Liver (tissue), 9 donors: ENCODE measurements around the gene RLIM. TPM values are rescaled to one million over a fixed set of nuclear protein-coding genes. Genes with fewer than 3 reads are reported as not detected.

ENCODE experiments used
- DNase-seq: peaks from one replicate; pipeline ENCODE4 v3.0.0-alpha.2; 2017; ENCODE audit warnings: low spot score
- H3K27ac ChIP-seq, 2 donors: one replicate each; pipeline ENCODE4 v1.7.0; 2013; ENCODE audit warnings: inconsistent platforms in 2 of 2, low read length in 2 of 2, control low read depth in 1 of 2, low read depth in 1 of 2, mild to moderate bottlenecking in 1 of 2
- H3K27me3 ChIP-seq, 4 donors: one replicate each; pipeline versions ENCODE4 v1.6.1 to v1.7.0; 2013; ENCODE audit warnings: low read length in 3 of 4, inconsistent platforms in 1 of 4, mild to moderate bottlenecking in 1 of 4, moderate library complexity in 1 of 4; ENCODE audit not compliant: control insufficient read depth in 4 of 4, insufficient read depth in 4 of 4
- H3K36me3 ChIP-seq, 4 donors: one replicate each; pipeline versions ENCODE4 v1.6.1 to v1.7.0; 2013; ENCODE audit warnings: low read length in 3 of 4, mild to moderate bottlenecking in 3 of 4, low read depth in 1 of 4, moderate library complexity in 1 of 4; ENCODE audit not compliant: control insufficient read depth in 4 of 4, insufficient read depth in 3 of 4
- H3K4me1 ChIP-seq, 4 donors: one replicate each; pipeline versions ENCODE4 v1.6.1 to v1.7.0; 2013; ENCODE audit warnings: low read length in 3 of 4, mild to moderate bottlenecking in 3 of 4, moderate library complexity in 1 of 4; ENCODE audit not compliant: control insufficient read depth in 4 of 4, insufficient read depth in 4 of 4
- H3K4me3 ChIP-seq, 3 donors: one replicate each; pipeline versions ENCODE4 v1.6.1 to v1.7.0; 2013; ENCODE audit warnings: low read length in 3 of 3, control low read depth in 1 of 3, low read depth in 1 of 3, mild to moderate bottlenecking in 1 of 3
- H3K9ac ChIP-seq, 2 donors: one replicate each; pipeline ENCODE4 v1.7.0; 2013; ENCODE audit warnings: low read length in 2 of 2, mild to moderate bottlenecking in 2 of 2, moderate library complexity in 2 of 2, control low read depth in 1 of 2, low read depth in 1 of 2
- H3K9me3 ChIP-seq, 4 donors: one replicate each; pipeline versions ENCODE4 v1.6.1 to v1.7.0; 2013; ENCODE audit warnings: low read length in 3 of 4; ENCODE audit not compliant: control insufficient read depth in 4 of 4
- CTCF ChIP-seq: fragments of 150-350 bp; IDR thresholded peaks from 2 replicates; pipeline ENCODE4 v1.5.1; 2017; ENCODE audit warnings: improper control_type of control experiment, low read depth, low read length; ENCODE audit not compliant: missing input control
- EGR1 ChIP-seq, 2 donors: IDR thresholded peaks; 2 replicates each; pipeline ENCODE4 v1.6.1; 2016 to 2018; ENCODE audit warnings: antibody characterized with exemption in 2 of 2, low read depth in 2 of 2
- FOXA1 ChIP-seq: IDR thresholded peaks from 2 replicates; pipeline ENCODE4 v1.6.1; 2016; ENCODE audit warnings: antibody characterized with exemption
- FOXA2 ChIP-seq: IDR thresholded peaks from 2 replicates; pipeline ENCODE4 v1.6.1; 2016; ENCODE audit warnings: antibody characterized with exemption
- GABPA ChIP-seq, 2 donors: IDR thresholded peaks in 1 of 2; conservative IDR thresholded peaks in 1 of 2; 2 replicates each; pipeline ENCODE4 v1.6.1; 2016; ENCODE audit warnings: antibody characterized with exemption in 2 of 2, mild to moderate bottlenecking in 1 of 2, moderate library complexity in 1 of 2
- HNF4A ChIP-seq, 2 donors: conservative IDR thresholded peaks; 2 replicates each; pipeline ENCODE4 v1.6.1; 2016; ENCODE audit warnings: antibody characterized with exemption in 2 of 2, mild to moderate bottlenecking in 2 of 2
- HNF4G ChIP-seq: IDR thresholded peaks from 2 replicates; pipeline ENCODE4 v1.6.1; 2016; ENCODE audit warnings: antibody characterized with exemption
- JUND ChIP-seq, 2 donors: IDR thresholded peaks; 2 replicates each; pipeline ENCODE4 v1.6.1; 2016; ENCODE audit warnings: antibody characterized with exemption in 2 of 2
- NR2F2 ChIP-seq: IDR thresholded peaks from 2 replicates; pipeline ENCODE4 v1.6.1; 2016; ENCODE audit warnings: antibody characterized with exemption
- RAD21 ChIP-seq, 2 donors: IDR thresholded peaks; 2 replicates each; pipeline ENCODE4 v1.6.1; 2016; ENCODE audit warnings: antibody characterized with exemption in 2 of 2, mild to moderate bottlenecking in 2 of 2
- RXRA ChIP-seq, 2 donors: IDR thresholded peaks; 2 replicates each; pipeline ENCODE4 v1.6.1; 2017 to 2018; ENCODE audit warnings: antibody characterized with exemption in 2 of 2, mild to moderate bottlenecking in 1 of 2
- SP1 ChIP-seq: IDR thresholded peaks from 2 replicates; pipeline ENCODE4 v1.6.1; 2018; ENCODE audit warnings: antibody characterized with exemption, mild to moderate bottlenecking
- TAF1 ChIP-seq: conservative IDR thresholded peaks from 2 replicates; pipeline ENCODE4 v1.6.1; 2016; ENCODE audit warnings: antibody characterized with exemption, mild to moderate bottlenecking
- YY1 ChIP-seq: IDR thresholded peaks from 2 replicates; pipeline ENCODE4 v1.6.1; 2016; ENCODE audit warnings: antibody characterized with exemption, mild to moderate bottlenecking
- WGBS: extraction: QIAGEN DNeasy Blood & Tissue Kit; methylation state at CpG from one replicate; pipeline ENCODE4 v1.1.7; 2013; 5-methylcytosine and 5-hydroxymethylcytosine counted together
- polyA plus RNA-seq, 2 donors: library from polyadenylated mRNA; stranded (reverse) in 1 of 2; unstranded in 1 of 2; fragments of 200-250 nt in 1 of 2; fragments of >200 nt in 1 of 2; fragmentation: Nextera tagmentation in 1 of 2; extraction: Ambion mirVana in 1 of 2; gene quantifications; one replicate each; pipeline versions ENCODE4 v1.2.1 to v1.2.3, GENCODE V29; 2013 to 2015
- total RNA-seq, 2 donors: library from RNA; depleted of rRNA; stranded (reverse); fragments of >200 nt; gene quantifications; one replicate each; pipeline ENCODE4 v1.2.3, GENCODE V29; 2014
- TF ChIP-seq, protein P1 (sequence below): IDR thresholded peaks from 2 replicates; pipeline ENCODE4 v1.6.1; 2016; ENCODE audit warnings: antibody characterized with exemption
- TF ChIP-seq, protein P2 (sequence below): IDR thresholded peaks from 2 replicates; pipeline ENCODE4 v1.6.1; 2016; ENCODE audit warnings: antibody characterized with exemption
- TF ChIP-seq, protein P3 (sequence below): IDR thresholded peaks from 2 replicates; pipeline ENCODE4 v1.6.1; 2016; ENCODE audit warnings: antibody characterized with exemption
- TF ChIP-seq, protein P4 (sequence below): IDR thresholded peaks from 2 replicates; pipeline ENCODE4 v1.6.1; 2016; ENCODE audit warnings: antibody characterized with exemption, mild to moderate bottlenecking
- donor health status: healthy.
- donor health status: healthy.
- donor health status: healthy.
- donor health status: healthy.
- donor health status: healthy.

Gene RLIM
- total and polyA plus RNA-seq, 4 donors: 1.8 to 17.0 (median 9.8) TPM

DNA sequence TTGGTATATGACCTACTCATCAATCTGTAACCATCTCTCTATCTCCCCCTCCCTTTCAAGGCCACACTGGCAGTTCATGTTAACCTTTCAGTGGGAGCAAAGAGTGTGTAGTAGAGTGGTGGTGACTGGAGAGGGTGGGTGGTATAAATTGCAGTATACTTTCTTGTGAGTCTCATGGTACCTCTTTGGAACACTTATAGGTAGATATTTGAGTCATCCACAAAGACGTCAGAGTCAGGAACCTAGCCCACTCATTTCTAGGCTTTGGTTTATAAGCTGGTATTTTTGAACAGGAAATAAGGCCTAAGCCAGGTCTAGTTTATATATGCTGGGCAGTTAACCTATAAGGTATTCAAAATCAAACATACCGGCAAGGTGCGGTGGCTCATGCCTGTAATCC lies 36.3 kb downstream of the RLIM start:
- TF ChIP-seq HNF4G (no peak), RXRA (IDR thresholded peaks at IDR 0.05) (no peak), NR2F2 (no peak), YY1 (no peak), GABPA (IDR thresholded peaks at IDR 0.05 in 1 of 2, conservative IDR thresholded peaks at IDR 0.05 in 1 of 2) (no peak)
- TF ChIP-seq, protein P1, sequence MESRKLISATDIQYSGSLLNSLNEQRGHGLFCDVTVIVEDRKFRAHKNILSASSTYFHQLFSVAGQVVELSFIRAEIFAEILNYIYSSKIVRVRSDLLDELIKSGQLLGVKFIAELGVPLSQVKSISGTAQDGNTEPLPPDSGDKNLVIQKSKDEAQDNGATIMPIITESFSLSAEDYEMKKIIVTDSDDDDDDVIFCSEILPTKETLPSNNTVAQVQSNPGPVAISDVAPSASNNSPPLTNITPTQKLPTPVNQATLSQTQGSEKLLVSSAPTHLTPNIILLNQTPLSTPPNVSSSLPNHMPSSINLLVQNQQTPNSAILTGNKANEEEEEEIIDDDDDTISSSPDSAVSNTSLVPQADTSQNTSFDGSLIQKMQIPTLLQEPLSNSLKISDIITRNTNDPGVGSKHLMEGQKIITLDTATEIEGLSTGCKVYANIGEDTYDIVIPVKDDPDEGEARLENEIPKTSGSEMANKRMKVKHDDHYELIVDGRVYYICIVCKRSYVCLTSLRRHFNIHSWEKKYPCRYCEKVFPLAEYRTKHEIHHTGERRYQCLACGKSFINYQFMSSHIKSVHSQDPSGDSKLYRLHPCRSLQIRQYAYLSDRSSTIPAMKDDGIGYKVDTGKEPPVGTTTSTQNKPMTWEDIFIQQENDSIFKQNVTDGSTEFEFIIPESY: no peak
- TF ChIP-seq, protein P2, sequence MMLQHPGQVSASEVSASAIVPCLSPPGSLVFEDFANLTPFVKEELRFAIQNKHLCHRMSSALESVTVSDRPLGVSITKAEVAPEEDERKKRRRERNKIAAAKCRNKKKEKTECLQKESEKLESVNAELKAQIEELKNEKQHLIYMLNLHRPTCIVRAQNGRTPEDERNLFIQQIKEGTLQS: no peak
- WGBS: 95% methylated on average over 3 of the region's 3 CpGs
- H3K36me3 ChIP-seq: no peaks in the 10 kb centered on the region
- DNase-seq: no peak
- H3K4me3 ChIP-seq: no peak overlapping the region
- H3K27me3 ChIP-seq: no peaks in the 10 kb centered on the region
- H3K4me1 ChIP-seq: no peaks in the 10 kb centered on the region
- no peaks in the 10 kb centered on the region for H3K9me3 ChIP-seq
- no peak overlapping the region for H3K9ac ChIP-seq
- H3K27ac ChIP-seq: no peak overlapping the region

DNA sequence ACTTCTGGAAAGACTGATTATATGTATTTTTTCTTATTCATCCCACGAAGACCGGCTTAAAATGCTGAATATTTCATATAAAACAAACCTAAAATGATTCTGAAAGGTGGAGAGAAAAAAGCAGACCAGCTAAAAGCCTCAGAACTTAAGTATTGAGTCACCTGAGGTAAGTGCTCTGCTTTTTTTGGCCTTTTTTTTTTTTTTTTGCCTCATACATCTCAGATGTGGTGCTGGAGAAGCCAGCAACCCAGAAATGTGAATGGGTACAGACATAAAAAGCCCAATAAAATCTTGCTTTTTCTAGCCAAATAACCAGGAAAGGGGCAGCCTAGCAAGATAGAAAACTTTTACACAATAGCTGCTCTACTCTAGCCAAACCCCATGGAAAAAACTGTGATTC lies 57.0 kb downstream of the RLIM start:
- WGBS: 93% methylated on average over 2 of the region's 2 CpGs
- DNase-seq: no peak
- no peaks in the 10 kb centered on the region for H3K27me3 ChIP-seq
- no peak for TF ChIP-seq CTCF
- TF ChIP-seq TAF1: no peak
- TF ChIP-seq RAD21 (IDR thresholded peaks at IDR 0.05): no peak
- TF ChIP-seq, protein P3, sequence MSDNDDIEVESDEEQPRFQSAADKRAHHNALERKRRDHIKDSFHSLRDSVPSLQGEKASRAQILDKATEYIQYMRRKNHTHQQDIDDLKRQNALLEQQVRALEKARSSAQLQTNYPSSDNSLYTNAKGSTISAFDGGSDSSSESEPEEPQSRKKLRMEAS: no peak
- TF ChIP-seq HNF4A (conservative IDR thresholded peaks at IDR 0.05): no peak
- TF ChIP-seq FOXA1: no peak
- TF ChIP-seq YY1: no peak
- no peak for TF ChIP-seq EGR1 (IDR thresholded peaks at IDR 0.05; ENCODE audit: low read depth in 2 of 2)
- no peak for TF ChIP-seq RXRA (IDR thresholded peaks at IDR 0.05)
- TF ChIP-seq, protein P4, sequence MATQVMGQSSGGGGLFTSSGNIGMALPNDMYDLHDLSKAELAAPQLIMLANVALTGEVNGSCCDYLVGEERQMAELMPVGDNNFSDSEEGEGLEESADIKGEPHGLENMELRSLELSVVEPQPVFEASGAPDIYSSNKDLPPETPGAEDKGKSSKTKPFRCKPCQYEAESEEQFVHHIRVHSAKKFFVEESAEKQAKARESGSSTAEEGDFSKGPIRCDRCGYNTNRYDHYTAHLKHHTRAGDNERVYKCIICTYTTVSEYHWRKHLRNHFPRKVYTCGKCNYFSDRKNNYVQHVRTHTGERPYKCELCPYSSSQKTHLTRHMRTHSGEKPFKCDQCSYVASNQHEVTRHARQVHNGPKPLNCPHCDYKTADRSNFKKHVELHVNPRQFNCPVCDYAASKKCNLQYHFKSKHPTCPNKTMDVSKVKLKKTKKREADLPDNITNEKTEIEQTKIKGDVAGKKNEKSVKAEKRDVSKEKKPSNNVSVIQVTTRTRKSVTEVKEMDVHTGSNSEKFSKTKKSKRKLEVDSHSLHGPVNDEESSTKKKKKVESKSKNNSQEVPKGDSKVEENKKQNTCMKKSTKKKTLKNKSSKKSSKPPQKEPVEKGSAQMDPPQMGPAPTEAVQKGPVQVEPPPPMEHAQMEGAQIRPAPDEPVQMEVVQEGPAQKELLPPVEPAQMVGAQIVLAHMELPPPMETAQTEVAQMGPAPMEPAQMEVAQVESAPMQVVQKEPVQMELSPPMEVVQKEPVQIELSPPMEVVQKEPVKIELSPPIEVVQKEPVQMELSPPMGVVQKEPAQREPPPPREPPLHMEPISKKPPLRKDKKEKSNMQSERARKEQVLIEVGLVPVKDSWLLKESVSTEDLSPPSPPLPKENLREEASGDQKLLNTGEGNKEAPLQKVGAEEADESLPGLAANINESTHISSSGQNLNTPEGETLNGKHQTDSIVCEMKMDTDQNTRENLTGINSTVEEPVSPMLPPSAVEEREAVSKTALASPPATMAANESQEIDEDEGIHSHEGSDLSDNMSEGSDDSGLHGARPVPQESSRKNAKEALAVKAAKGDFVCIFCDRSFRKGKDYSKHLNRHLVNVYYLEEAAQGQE: no peak
- no peak for TF ChIP-seq HNF4G
- TF ChIP-seq, protein P2: no peak
- TF ChIP-seq FOXA2: no peak
- no peak for TF ChIP-seq SP1
- no peak for TF ChIP-seq GABPA (IDR thresholded peaks at IDR 0.05 in 1 of 2, conservative IDR thresholded peaks at IDR 0.05 in 1 of 2)
- TF ChIP-seq JUND (IDR thresholded peaks at IDR 0.05): no peak
- H3K27ac ChIP-seq: no peak overlapping the region
- H3K9me3 ChIP-seq: no peaks in the 10 kb centered on the region
- no peaks in the 10 kb centered on the region for H3K4me1 ChIP-seq
- no peak overlapping the region for H3K9ac ChIP-seq
- H3K36me3 ChIP-seq: no peaks in the 10 kb centered on the region
- no peak overlapping the region for H3K4me3 ChIP-seq
